Superior temporal gyrus (tissue), 1 donor: Measurements from ENCODE around the gene PCYOX1L.
"Not testable (repeated sequence)": the region's sequence is repeated elsewhere in the genome, so short reads cannot be mapped to it uniquely, and the experiment has no call there.

Source experiments
- DNase-seq: peaks from one replicate; pipeline ENCODE4 v3.0.0-alpha.2; 2016; ENCODE audit errors: extremely low spot score

Gene PCYOX1L

GRCh38 chr5:149387081-149387631 is 29.3 kb downstream of the PCYOX1L start:
- DNase-seq: no peak

GRCh38 chr5:149387982-149388381 is 30.1 kb downstream of the PCYOX1L start:
- DNase-seq: no peak

- no peak for DNase-seq
These were observed 30.8 kb downstream of the PCYOX1L start for GRCh38 chr5:149388498-149389190.

- DNase-seq: no peak
These were observed 32.0 kb downstream of the PCYOX1L start for GRCh38 chr5:149389552-149390495.

- not testable (repeated sequence) for DNase-seq
These were observed 33.2 kb downstream of the PCYOX1L start for GRCh38 chr5:149391076-149391475.

- DNase-seq: no peak
These were observed 33.7 kb downstream of the PCYOX1L start for GRCh38 chr5:149391524-149391923.

GRCh38 chr5:149392718-149393117 is 34.9 kb downstream of the PCYOX1L start:
- no peak for DNase-seq

- DNase-seq: not testable (repeated sequence)
These were observed 37.1 kb downstream of the PCYOX1L start for GRCh38 chr5:149394996-149395395.

GRCh38 chr5:149397530-149397929 is 39.7 kb downstream of the PCYOX1L start:
- no peak for DNase-seq

- DNase-seq: not testable (repeated sequence)
These were observed 41.0 kb downstream of the PCYOX1L start for GRCh38 chr5:149398747-149399266.

- DNase-seq: no peak
These were observed 41.9 kb downstream of the PCYOX1L start for GRCh38 chr5:149399775-149400174.

GRCh38 chr5:149400304-149400703 is 42.5 kb downstream of the PCYOX1L start:
- DNase-seq: no peak

GRCh38 chr5:149401051-149401450 is 43.2 kb downstream of the PCYOX1L start:
- DNase-seq: no peak

- DNase-seq: no peak
These were observed 44.4 kb downstream of the PCYOX1L start for GRCh38 chr5:149402291-149402690.

- no peak for DNase-seq
These were observed 46.3 kb downstream of the PCYOX1L start for GRCh38 chr5:149403923-149404745.

GRCh38 chr5:149404746-149405549 is 47.1 kb downstream of the PCYOX1L start:
- DNase-seq: no peak

- no peak for DNase-seq
These were observed 47.8 kb downstream of the PCYOX1L start for GRCh38 chr5:149405550-149406202.

- no peak for DNase-seq
These were observed 48.5 kb downstream of the PCYOX1L start for GRCh38 chr5:149406203-149406978.

GRCh38 chr5:149406979-149407306 is 49.1 kb downstream of the PCYOX1L start:
- no peak for DNase-seq
